GM10248 (cell line): Measurements from ENCODE around the gene ZNF8.
A peak's percentile ranks its signal among the peaks of the same experiment; 100 is the strongest.

Experiments used
- CTCF ChIA-PET: fragments of 300-600 bp; sonication (Branson Sonifier 250); formaldehyde crosslinking; extraction: SDS; loops from one replicate; lab custom pipeline; 2021; ENCODE audit warnings: antibody characterized with exemption; lab: Yijun Ruan, JAX
- POLR2A ChIA-PET: fragments of 350-650 bp; sonication (Branson Sonifier 250); formaldehyde crosslinking; extraction: SDS; loops from one replicate; lab custom pipeline; 2020; ENCODE audit warnings: antibody characterized with exemption; lab: Yijun Ruan, JAX
- DNase-seq: peaks from one replicate; pipeline ENCODE4 v3.0.0; 2012; ENCODE audit errors: extremely low spot score
- CTCF ChIP-seq: IDR thresholded peaks from 2 replicates; pipeline ENCODE4 v1.5.1; 2012; ENCODE audit warnings: mild to moderate bottlenecking, low read depth; ENCODE audit errors: extremely low read depth, missing control alignments, control extremely low read depth

The ZNF8 gene

GRCh38 chr19:58328999-58329398 is 50.2 kb downstream of the ZNF8 start:
- CTCF ChIA-PET = interaction anchor here (1.1 to 2.7 kb wide), 5 partner anchors 19 to 191 kb away, joined by 4 to 10 read pairs (median 5); partner anchors contain the start of genes ZBTB45 and ZNF497
- no peak for DNase-seq
- TF ChIP-seq CTCF = peak; percentile 42
- POLR2A ChIA-PET = no interaction called here

- DNase-seq = no peak
- CTCF ChIA-PET = interaction anchor here (0.9 to 2.7 kb wide), 7 partner anchors 9 to 189 kb away, joined by 3 to 10 read pairs (median 5); partner anchors contain the start of genes ZBTB45 and ZNF497
- POLR2A ChIA-PET = no interaction called here
- TF ChIP-seq CTCF = no peak
These were observed 51.7 kb downstream of the ZNF8 start for GRCh38 chr19:58330458-58330857.

- no peak for TF ChIP-seq CTCF
- DNase-seq = no peak
- ChIA-PET POLR2A (no interaction called here), CTCF (interaction anchor here (1.0 to 1.7 kb wide), 2 partner anchors 17 to 30 kb away, joined by 3 to 4 read pairs; partner anchors contain the start of gene ZNF497)
These were observed 53.9 kb downstream of the ZNF8 start for GRCh38 chr19:58332697-58333096.

GRCh38 chr19:58334691-58335249 is 56.0 kb downstream of the ZNF8 start:
- no peak for TF ChIP-seq CTCF
- ChIA-PET POLR2A (no interaction called here), CTCF (interaction anchor here (1.7 to 1.8 kb wide), 2 partner anchors 13 to 184 kb away, joined by 4 to 8 read pairs; no protein-coding TSS in a partner anchor)
- DNase-seq = no peak

GRCh38 chr19:58335630-58336029 is 56.9 kb downstream of the ZNF8 start:
- ChIA-PET CTCF (interaction anchor here (1.1 to 1.7 kb wide), 3 partner anchors 10 to 183 kb away, joined by 3 to 4 read pairs (median 3); no protein-coding TSS in a partner anchor), POLR2A (no interaction called here)
- TF ChIP-seq CTCF = no peak
- no peak for DNase-seq

- CTCF ChIA-PET = interaction anchor here (1.0 to 1.2 kb wide), 3 partner anchors 9 to 26 kb away, joined by 3 to 4 read pairs (median 3); no protein-coding TSS in a partner anchor
These were observed 57.5 kb downstream of the ZNF8 start for GRCh38 chr19:58336216-58336615.

More at GRCh38 chr19:58336216-58336615, 57.5 kb downstream of the ZNF8 start:
- DNase-seq = no peak
- POLR2A ChIA-PET = no interaction called here
- TF ChIP-seq CTCF = no peak
